Peyer's patch (tissue), 4 donors: Measurements from ENCODE around the gene H6PD.

Experiments used
- POLR2A ChIP-seq, 2 donors: fragments of 450-650 bp; IDR thresholded peaks; one replicate each; pipeline ENCODE4 v1.5.1; 2017; ENCODE audit warnings: antibody characterized with exemption in 2 of 2, mild to moderate bottlenecking in 2 of 2, moderate library complexity in 2 of 2
- TF ChIP-seq, protein P1 (sequence below), 6 experiments: fragments of 450-650 bp in 4 of 6; fragments of 200-600 bp in 2 of 6; sonication (generic) in 1 of 6; IDR thresholded peaks; one replicate each; pipeline ENCODE4 v1.5.1; 2017 to 2019; ENCODE audit warnings: antibody characterized with exemption in 6 of 6, mild to moderate bottlenecking in 3 of 6, moderate library complexity in 1 of 6

- TF ChIP-seq POLR2A (IDR thresholded peaks at IDR 0.05), result no peak
- TF ChIP-seq, protein P1, sequence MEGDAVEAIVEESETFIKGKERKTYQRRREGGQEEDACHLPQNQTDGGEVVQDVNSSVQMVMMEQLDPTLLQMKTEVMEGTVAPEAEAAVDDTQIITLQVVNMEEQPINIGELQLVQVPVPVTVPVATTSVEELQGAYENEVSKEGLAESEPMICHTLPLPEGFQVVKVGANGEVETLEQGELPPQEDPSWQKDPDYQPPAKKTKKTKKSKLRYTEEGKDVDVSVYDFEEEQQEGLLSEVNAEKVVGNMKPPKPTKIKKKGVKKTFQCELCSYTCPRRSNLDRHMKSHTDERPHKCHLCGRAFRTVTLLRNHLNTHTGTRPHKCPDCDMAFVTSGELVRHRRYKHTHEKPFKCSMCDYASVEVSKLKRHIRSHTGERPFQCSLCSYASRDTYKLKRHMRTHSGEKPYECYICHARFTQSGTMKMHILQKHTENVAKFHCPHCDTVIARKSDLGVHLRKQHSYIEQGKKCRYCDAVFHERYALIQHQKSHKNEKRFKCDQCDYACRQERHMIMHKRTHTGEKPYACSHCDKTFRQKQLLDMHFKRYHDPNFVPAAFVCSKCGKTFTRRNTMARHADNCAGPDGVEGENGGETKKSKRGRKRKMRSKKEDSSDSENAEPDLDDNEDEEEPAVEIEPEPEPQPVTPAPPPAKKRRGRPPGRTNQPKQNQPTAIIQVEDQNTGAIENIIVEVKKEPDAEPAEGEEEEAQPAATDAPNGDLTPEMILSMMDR (IDR thresholded peaks at IDR 0.05), result no peak
Observed at GRCh38 chr1:9289711-9290485, 55.3 kb downstream of the H6PD start.
